Glomerular visceral epithelial cell (primary cell): ENCODE measurements around the gene ZNF362.
"Not testable (repeated sequence)": the region's sequence is repeated elsewhere in the genome, so short reads cannot be mapped to it uniquely, and the experiment has no call there.

ENCODE experiments used
- DNase-seq: peaks from one replicate; pipeline ENCODE4 v3.0.0-alpha.2; 2016; ENCODE audit errors: extremely low spot score

The ZNF362 gene

DNA sequence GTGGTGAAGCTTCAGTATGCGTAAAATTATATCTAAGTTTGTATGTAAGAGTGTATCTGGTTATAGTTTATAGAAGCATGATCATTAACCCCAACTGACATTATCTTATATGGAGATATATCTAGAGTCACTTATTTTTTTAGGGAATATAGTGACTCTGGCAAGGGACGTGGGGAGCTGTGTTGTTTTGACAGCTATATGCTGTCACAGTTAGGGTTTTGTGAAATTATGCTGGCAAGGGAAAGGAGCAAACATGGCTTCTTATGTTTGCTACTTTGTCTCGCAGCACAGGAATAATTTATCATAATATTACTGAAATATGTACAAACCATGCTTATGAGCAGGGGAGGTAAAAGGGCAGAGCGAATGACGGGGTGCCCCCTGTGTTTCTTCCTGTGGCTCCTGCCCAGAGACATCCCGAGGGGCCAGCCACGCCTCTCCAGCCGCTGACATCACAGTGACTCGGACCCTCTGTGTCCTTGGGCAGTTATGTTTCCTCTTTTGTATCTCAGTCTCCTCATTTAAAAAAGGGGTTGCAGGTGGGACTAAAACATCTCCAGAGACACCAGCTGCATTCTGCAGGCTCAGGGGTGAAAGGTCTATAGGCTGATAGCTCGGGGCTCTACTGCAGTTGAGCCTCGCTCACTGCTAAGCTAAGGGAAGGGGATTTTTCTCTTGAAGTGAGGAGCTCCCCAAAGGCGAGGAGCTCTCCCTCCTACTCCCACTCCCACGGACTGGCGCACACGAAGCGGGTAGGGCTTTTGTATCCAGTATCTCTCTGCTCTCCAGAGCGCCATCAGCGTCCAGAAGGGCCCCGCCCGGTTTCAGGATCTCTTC lies 49.7 kb downstream of the ZNF362 start:
- DNase-seq: no peak

GRCh38 chr1:33306653-33307493 lies 50.6 kb downstream of the ZNF362 start:
- no peak for DNase-seq

GRCh38 chr1:33307494-33307864 lies 51.2 kb downstream of the ZNF362 start:
- DNase-seq: no peak

GRCh38 chr1:33309351-33309750 lies 53.1 kb downstream of the ZNF362 start:
- DNase-seq: not testable (repeated sequence)

GRCh38 chr1:33310702-33311101 lies 54.4 kb downstream of the ZNF362 start:
- no peak for DNase-seq

GRCh38 chr1:33311706-33312412 lies 55.6 kb downstream of the ZNF362 start:
- DNase-seq: no peak

DNA sequence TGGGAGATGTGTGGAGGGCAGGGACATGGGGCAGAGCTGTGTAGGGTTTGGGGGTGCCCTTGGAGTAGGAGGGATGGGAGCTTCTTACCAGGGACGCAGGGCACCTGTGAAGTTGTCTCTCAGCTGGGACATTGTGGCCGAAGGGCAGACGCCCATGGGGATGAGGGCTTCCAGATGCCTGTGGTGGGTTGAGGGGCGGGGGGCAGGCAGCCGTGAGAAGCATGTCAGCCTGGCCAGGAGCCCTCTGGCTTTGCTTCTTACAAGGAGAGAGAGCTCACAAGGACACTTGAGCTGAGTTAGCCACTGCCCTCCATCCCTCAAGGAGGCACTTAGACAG lies 56.1 kb downstream of the ZNF362 start:
- DNase-seq: no peak

GRCh38 chr1:33314416-33314815 lies 58.1 kb downstream of the ZNF362 start:
- no peak for DNase-seq

DNA sequence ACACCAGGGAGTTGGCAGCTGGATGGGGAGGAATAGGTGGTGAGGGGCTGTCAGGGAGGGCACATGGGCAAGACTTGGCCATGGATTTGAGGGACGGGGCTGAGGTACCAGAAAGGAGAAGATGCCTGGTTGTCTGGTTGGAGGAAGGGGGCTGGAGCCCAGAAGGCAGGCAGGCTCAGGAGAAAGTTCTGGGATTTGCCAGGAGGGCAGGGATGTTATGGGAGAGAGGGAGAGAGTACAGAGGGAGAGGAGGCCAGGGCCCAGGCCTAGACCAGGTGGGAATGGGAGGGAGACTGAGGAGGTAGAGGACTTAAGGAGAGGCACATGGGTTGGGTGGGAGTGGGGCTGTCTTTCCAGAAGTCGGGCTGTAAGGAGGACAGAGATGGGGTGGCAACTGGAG lies 60.3 kb downstream of the ZNF362 start:
- no peak for DNase-seq

- no peak for DNase-seq
Measured at GRCh38 chr1:33317354-33317753, 61.1 kb downstream of the ZNF362 start.

DNA sequence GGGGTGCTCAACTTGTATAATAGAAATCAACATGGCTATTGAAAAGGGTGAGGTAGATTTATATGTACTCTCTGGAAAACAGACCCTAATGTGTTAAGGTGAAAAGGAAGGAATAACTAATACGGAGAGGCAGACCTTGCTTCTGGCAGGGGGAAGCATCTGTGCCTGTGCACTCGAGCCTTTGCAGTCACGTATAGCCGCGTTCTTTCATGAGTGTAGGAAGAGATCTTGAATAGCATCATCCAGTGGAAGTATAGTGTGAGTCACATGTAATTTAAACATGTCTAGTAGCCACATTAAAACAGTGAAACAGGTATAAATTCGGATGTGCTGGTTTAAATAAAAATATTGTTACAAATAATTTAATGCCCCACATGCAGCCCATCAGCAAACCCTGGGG lies 61.7 kb downstream of the ZNF362 start:
- DNase-seq: no peak

DNA sequence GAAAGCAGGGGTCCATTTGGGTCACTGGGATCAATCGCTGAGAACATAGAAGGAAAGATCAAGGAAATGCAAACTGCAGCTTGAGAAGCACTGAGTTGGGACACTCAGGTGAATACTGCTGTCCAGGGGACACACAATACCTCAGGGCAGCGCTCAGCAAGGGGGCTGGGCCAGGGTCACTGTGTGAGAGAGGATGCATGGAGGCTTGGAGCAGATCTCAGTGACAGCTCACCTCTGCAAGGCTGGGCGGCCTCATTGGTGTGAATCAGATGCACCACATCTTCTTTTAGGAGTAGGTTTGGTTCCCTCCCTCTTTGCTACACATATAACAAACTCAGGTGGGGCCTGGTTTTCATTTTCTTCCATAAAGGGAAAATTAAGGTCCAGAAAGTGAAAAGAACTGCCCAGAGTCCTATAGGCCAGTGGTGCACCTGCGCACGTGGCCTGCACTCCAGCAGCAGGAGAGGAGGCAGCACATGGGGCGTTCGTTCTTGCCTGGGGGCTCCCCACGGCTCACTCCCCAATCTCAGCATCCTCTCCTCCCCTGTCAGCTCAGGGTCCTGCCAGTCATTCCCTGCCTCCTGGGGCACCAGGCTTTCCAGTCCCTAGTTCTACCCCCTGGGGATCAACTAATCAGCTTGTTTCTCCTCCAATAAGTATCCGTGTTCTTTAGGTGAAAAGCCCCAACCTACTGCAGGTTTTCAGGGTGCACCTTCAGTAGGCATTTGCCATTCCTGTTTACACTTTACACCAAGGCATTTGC lies 63.1 kb downstream of the ZNF362 start:
- DNase-seq: no peak

GRCh38 chr1:33319949-33320618 lies 63.8 kb downstream of the ZNF362 start:
- DNase-seq: no peak

DNA sequence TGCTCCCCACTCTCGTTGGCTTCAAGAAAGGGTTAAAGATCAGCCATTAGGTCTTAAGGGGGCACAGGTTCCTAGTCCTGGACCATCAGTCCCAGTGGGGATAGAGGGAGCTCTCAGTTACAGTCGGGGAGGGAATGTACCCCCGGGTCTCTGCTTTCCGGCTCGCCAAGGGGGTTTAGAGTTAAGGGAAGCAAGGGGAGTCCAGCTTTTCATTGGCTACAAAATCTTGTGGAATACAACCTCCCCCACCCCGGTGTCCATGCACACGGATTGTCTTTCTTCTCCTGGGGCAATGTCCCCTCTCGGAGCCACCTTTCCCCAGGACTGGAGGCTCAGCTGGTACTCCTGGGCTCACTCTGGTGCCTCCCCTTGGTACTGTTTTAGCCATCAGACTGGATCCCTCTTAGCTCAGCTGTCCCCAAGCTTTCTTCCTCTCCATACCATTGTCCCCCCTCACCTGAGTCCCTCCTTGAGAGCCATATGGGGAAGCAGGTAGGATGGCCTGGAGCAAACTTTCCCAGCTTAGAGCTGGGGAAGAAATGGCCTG lies 64.4 kb downstream of the ZNF362 start, which contains the start of gene A3GALT2:
Gene A3GALT2, minus strand, starts transcription at position 480 of the 547 bp plus-strand sequence. Its CDS starts 0 bp downstream, at position 480.
- no peak for DNase-seq

GRCh38 chr1:33321178-33321577 lies 64.9 kb downstream of the ZNF362 start:
- DNase-seq: no peak

DNA sequence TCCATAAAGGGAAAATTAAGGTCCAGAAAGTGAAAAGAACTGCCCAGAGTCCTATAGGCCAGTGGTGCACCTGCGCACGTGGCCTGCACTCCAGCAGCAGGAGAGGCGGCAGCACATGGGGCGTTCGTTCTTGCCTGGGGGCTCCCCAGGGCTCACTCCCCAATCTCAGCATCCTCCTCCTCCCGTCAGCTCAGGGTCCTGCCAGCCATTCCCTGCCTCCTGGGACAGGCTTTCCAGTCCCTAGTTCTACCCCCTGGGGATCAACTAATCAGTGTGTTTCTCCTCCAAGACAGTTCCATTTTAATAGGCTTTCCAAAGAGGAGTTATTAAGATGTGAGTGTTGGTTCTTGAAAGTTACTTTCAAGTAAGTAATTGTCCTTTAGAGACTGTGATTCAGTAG lies 65.8 kb downstream of the ZNF362 start:
- no peak for DNase-seq

DNA sequence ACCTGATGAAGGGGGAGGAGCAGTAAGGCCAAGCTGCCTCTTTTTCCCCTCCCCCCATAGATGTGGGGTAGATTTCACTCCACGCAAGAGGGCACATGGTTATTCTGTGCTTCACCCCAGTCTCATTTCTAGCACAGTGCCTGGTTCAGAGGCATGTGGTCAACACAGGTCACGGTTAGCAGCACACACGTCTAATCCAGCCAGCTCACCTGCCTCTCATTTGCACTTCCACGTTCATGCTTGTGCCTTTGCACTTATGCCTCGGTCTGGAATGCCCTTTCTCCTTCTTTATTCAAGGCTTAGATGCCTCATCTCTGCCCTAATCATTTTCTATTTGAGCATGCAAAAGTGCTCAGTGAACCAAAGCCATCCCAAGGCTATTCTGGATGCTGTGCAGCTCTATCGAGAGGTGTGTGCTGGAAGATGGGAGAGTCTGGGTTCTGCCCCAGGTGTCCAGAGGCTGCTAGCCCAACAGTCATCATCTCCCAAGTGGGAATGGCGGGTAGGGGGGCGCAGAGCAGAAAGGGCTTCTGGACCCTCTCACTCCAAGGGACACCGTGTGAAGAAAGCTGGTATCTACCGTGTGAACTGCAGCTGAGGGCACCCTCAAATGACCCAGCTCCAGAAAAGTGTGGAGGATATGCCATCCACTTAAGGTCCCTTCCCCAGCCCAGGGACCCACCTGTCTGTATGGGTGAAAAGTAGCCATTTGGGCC lies 66.7 kb downstream of the ZNF362 start:
- no peak for DNase-seq

GRCh38 chr1:33323663-33324477 lies 67.6 kb downstream of the ZNF362 start:
- no peak for DNase-seq
